HG03139 (cell line): ENCODE measurements around the gene RMI2.
A peak's percentile ranks its signal among the peaks of the same experiment; 100 is the strongest.

Experiments used
- ATAC-seq: cut with Tn5 transposase; IDR thresholded peaks from one replicate; pipeline ENCODE4 v1.9.1; 2021; ENCODE audit not compliant: unreplicated experiment

RMI2 gene

GRCh38 chr16:11309895-11310633 lies 35.2 kb upstream of the RMI2 start:
- ATAC-seq: peak; percentile 42

DNA sequence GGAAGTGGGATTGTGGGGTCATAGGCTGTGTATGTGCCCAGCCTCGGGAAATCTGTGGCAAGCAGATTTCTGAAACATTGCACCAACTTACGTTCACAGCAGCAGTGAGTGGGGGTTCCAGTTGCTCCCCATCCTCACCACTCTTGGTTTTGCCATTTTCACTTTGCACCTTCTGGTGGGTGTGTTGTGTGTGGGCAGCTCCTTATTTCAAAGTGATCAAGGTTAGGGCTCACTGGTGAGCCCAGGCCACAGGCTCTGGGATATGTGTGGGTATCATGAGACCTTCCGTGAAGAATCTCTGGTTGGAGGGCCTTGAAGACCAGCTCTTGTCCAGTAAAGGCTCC lies 34.7 kb upstream of the RMI2 start:
- ATAC-seq: no peak

DNA sequence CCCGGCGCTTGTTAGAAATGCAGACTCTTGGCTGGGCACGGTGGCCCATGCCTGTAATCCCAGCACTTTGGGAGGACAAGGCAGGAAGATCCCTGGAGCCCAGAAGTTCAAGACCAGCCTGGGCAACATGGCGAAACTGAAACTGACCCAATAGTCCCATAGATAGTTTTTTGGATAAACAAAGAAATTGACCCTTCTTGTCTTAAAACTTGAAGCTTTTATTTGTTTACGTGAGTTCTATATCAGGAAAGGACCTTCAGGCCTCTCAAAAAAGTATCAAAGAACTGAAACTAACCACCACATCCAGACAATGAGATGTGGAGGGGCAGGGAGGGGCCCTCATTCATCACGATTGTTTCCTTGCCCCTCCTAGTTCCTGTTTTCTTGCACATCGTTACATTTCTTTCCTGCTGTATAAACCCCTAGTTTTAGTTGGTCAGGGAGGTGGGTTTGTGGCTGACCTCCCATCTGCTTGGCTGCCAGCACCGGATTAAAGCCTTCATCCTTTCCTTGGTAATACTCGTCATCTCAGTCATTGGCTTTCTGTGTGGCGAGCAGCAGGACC lies 34.2 kb upstream of the RMI2 start:
- peak; percentile 31 for ATAC-seq

GRCh38 chr16:11312718-11313492 lies 32.4 kb upstream of the RMI2 start:
- no peak for ATAC-seq

- ATAC-seq: no peak
Observed at GRCh38 chr16:11313493-11314308, 31.6 kb upstream of the RMI2 start.

GRCh38 chr16:11314309-11314894 lies 30.9 kb upstream of the RMI2 start:
- no peak for ATAC-seq

- no peak for ATAC-seq
Observed at GRCh38 chr16:11315510-11315909, 29.7 kb upstream of the RMI2 start.

DNA sequence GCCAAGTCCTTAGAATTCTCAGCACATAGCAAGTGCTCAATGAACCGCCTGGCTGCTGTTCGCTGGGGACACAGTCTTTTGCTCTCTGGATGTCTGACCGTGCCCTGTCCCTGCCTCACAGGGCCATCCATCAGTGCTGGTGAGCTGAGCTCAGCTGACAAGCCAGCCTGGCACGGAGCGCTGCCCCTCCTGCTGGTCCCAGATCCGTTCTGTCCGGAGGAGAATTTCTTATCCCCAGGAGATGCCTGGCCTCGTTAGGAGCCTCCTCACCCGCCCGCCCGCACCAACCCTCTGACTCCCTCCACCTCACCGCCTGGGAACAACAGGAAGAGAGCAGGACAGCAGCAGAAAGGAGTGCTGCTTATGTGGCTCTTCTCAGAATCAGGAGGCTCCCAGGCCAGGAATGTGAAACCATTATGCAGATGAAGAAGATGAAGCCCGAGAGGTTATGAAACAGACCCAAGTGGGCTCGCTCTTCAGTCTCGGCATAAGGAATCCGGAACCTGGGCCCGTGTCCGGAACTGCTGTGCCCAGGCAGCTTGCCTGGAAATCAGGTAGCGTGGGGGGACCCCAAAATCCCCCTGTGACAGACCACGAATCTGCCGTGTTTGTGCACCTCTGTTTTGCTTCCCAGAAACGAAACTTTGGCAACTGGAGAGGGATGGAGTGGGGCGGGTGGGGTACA lies 28.8 kb upstream of the RMI2 start:
- ATAC-seq: no peak

DNA sequence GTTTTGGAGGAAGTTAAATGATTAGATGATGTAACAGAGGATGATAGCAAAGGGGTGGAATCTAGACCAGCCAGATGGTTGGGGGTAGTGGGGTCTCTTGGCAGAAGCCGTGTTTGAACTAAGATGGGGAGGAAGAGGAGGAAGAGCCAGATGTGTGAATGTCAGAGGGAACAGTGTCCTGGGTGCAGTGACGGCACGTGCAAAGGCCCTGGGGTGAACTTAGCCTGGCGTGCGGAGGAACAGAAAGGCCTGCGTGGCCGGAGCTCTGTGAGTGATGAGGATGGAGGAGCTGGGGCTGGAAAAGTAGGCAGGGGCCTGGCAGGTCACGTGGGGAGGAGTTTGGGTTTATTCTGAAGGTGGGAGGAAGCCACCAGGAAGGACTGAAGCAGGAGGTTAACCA lies 26.4 kb upstream of the RMI2 start:
- no peak for ATAC-seq

GRCh38 chr16:11319529-11320146 lies 25.6 kb upstream of the RMI2 start:
- ATAC-seq: no peak

- no peak for ATAC-seq
Observed at GRCh38 chr16:11320170-11320569, 25.1 kb upstream of the RMI2 start.

DNA sequence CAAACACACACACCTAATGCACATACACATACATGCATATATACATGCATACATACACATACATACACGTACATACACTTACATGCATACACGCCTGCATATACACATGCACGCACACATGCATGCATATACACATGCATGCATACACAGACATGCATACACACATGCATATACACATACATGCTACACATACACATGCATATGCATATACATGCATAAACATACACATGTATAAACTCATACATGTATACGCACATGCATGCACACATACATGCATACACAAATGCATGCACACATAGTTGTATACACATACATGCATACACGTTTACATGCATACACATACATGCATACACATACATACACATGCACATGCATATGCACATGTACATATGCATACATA lies 23.6 kb upstream of the RMI2 start:
- no peak for ATAC-seq

DNA sequence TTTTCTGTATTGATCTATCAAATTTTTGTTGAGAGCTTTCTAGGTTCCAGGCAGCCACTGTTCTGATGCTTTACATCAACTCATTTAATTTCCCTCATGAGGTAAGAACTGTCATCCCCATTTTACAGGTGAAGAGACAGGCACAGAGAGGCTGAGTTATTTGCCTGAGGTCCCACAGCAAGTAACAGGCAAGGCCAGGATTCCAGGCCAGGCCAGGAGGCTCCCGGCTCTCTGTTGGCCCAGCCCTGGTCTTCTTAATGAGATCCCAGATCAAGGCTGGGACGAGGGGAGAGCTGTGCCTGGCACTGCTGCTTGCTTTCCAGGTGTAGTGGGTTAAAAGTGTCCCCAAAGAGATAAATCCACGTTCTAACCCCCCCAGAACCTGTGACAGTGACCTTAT lies 22.4 kb upstream of the RMI2 start:
- ATAC-seq: no peak

DNA sequence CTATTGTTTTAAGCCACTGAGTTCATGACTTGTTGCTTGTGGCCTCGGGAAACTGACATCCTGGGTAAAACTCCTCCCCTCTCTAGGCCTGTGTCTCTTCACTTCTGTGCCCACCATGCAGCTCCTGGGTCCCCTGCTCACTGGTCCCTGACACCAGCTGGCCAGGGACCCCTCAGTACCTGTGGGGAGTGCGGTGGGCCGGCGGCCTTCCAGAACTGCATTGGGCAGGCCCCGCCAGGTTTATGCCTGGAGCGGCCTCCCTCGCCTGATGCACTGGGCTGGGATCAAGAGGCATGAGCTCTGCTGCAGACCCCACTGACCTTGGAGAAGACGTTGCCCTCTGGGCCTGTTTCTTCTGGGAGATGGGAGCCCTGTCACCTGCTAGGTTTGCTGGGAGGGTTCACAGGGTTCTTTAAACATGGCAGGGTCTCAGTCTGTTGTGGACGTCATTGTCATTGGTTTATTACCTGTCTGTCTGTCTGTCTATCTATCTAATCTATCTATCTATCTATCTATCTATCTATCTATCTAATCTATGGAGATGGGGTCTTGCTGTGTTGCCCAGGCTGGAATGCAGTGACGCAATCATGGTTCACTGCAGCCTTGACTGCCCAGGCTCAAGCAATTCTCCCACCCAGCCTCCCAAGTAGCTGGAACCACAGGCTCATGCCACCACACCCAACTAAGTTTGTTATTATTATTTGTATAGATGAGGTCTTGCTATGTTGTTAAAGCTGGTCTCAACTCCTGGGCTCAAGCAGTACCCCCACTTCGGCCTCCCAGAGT lies 21.5 kb upstream of the RMI2 start:
- no peak for ATAC-seq

- no peak for ATAC-seq
Observed at GRCh38 chr16:11325404-11326083, 19.7 kb upstream of the RMI2 start.

DNA sequence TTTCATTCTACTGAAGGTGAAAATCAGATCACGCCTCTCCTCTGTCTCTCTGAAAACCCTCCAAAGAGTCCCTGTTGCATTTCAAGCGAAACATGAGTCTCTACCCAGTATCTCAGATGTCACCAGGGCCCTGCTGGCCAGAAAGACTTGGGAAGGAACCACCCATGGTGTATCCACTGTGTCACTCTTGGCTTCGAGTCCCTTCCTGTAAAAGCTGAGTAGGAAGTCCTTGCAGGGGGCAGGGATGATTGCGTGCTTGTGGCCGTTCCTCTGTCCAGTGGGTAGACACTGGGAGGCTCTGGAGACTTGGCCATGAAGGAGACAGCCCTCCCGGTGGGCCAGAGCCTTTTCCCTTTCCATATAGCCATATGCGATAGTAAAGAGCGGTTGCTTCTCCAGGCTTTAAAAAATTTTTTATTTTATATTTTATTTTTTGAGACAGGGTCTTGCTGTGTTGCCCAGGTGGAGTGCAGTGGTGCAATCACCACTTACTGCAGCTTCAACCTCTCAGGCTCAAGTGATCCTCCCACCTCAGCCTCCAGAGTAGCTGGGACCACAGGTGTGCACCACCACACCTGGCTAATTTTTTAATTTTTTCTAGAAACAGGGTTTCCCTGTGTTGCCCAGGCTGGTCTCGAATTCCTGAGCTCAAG lies 19.0 kb upstream of the RMI2 start:
- ATAC-seq: no peak

DNA sequence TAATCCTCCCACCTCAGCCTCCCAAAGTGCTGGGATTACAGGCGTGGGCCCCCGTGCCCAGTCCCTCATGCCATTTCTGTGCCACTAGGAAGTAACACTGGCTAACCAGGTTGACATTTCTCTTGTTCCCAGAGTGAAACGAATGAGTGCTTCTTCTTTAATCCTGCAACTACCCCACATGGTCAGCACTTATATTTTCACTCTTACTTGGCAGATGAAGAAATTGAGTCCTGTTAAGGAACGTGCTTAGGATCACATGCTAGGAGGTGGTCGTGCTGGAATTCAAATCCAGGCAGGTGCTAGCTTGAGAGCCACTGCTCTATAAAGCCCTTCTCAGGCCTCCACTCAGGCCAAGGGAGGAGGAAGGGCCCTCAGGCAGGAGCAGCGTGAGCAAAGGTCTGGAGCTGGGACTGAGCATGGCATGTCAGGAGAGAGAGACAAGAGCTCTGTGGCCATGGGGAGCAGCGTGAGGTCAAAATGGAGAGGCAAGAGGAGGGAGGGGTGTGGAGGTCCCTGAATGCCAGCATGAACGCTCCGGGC lies 18.5 kb upstream of the RMI2 start:
- no peak for ATAC-seq
